Upper lobe of left lung (tissue), 6 donors: ENCODE results near the gene ACOX2. TPM values are rescaled to one million over a fixed set of nuclear protein-coding genes. Genes with fewer than 3 reads are reported as not detected.
"Not testable (repeated sequence)": the region's sequence is repeated elsewhere in the genome, so short reads cannot be mapped to it uniquely, and the experiment has no call there.

Experiments
- ATAC-seq, 2 donors: fragments of 200-7000 bp; cut with Tn5 transposase; one replicate each; pipeline ENCODE4 v1.9.1; 2022; ENCODE audit warnings: mild to moderate bottlenecking in 2 of 2, moderate library complexity in 2 of 2; ENCODE audit not compliant: low FRiP score in 2 of 2
- DNase-seq, 2 donors: peaks; one replicate each; pipeline ENCODE4 v3.0.0-alpha.2; 2019 to 2020
- H3K27ac ChIP-seq, 4 donors: fragments of 200-600 bp; sonication (generic); one replicate each; pipeline ENCODE4 v1.5.1; 2016 to 2019
- H3K27me3 ChIP-seq, 4 donors: fragments of 200-600 bp; sonication (generic); one replicate each; pipeline ENCODE4 v1.5.1; 2017 to 2019
- H3K36me3 ChIP-seq, 4 donors: fragments of 200-600 bp; sonication (generic); one replicate each; pipeline ENCODE4 v1.5.1; 2016 to 2019
- H3K4me1 ChIP-seq, 4 donors: fragments of 200-600 bp; sonication (generic); one replicate each; pipeline ENCODE4 v1.5.1; 2018 to 2019
- H3K4me3 ChIP-seq, 4 donors: fragments of 200-600 bp; sonication (generic); one replicate each; pipeline ENCODE4 v1.5.1; 2017 to 2019; ENCODE audit warnings: mild to moderate bottlenecking in 2 of 4, moderate library complexity in 1 of 4
- H3K9me3 ChIP-seq, 4 donors: fragments of 200-600 bp; sonication (generic); one replicate each; pipeline ENCODE4 v1.5.1; 2018 to 2019
- EP300 ChIP-seq, 4 donors: sonication (generic); formaldehyde crosslinking; IDR thresholded peaks; one replicate each; pipeline ENCODE4 v1.5.1; 2017; ENCODE audit warnings: antibody characterized with exemption in 4 of 4, control low read depth in 2 of 4
- POLR2A ChIP-seq, 4 donors: fragments of 450-650 bp; IDR thresholded peaks; one replicate each; pipeline ENCODE4 v1.5.1; 2016 to 2017; ENCODE audit warnings: antibody characterized with exemption in 4 of 4, mild to moderate bottlenecking in 2 of 4
- POLR2AphosphoS5 ChIP-seq, 2 donors: sonication (generic); formaldehyde crosslinking; IDR thresholded peaks; one replicate each; pipeline ENCODE4 v1.5.1; 2017; ENCODE audit warnings: antibody characterized with exemption in 2 of 2
- WGBS, 2 donors: methylation state at CpG; one replicate each; pipeline ENCODE4 v1.1.5; 2017 to 2018; 5-methylcytosine and 5-hydroxymethylcytosine counted together
- total RNA-seq, 6 donors: library from RNA; depleted of rRNA in 4 of 6; stranded (reverse); fragments of >200 nt in 4 of 6; gene quantifications; one replicate each; pipeline versions ENCODE4 v1.1.0 to v1.2.1, GENCODE V29; 2016 to 2021
- TF ChIP-seq, protein P1 (sequence below), 6 experiments: fragments of 450-650 bp in 4 of 6; fragments of 200-600 bp in 2 of 6; sonication (generic) in 2 of 6; IDR thresholded peaks; one replicate each; pipeline ENCODE4 v1.5.1; 2016 to 2019; ENCODE audit warnings: antibody characterized with exemption in 6 of 6
- donor health status: DM: no; HTN: no; CAD: no; lungs with moderate emphysema.
- donor health status: DM: no; HTN: yes; CAD: no; lungs with severe emphysema.

Gene ACOX2
- total RNA-seq, 6 donors from 2014 or later, result 5.2 to 32.5 (median 15.8) TPM

DNA sequence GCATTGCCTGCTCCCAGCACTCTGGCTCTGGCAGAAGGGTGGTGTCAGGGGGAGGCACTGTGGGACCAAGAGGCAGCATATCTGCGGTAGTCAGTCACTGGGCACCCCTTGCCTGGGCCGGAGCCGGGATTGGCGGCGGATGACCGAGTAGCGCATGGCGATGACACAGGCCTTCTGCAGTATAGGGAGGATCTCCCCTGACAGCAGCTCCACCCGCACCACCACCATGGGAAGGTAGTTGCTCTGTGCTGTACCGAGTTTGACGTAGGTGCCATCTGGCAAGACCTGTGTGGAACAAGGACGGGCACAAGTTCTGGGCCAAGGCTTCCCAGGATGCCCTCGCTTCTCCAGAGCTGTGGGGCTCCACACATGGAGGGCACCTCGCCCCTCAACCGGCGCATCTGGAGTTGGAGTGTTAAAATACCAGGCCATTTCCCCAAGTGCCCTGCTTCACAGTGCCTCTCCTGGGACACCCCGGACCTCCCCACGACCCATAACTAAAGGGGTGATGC is 6.6 kb downstream of the ACOX2 start:
- no peak overlapping the region for H3K27ac ChIP-seq
- DNase-seq, result peak in 1 of 2 donors; percentile 73
- no peaks in the 10 kb centered on the region for H3K27me3 ChIP-seq
- ATAC-seq, result no peak
- WGBS, 2 donors, result 89 to 93% methylated on average over 16 to 18 of the region's 18 CpGs
- no peaks in the 10 kb centered on the region for H3K9me3 ChIP-seq
- no peak for TF ChIP-seq POLR2AphosphoS5 (IDR thresholded peaks at IDR 0.05)
- TF ChIP-seq POLR2A (IDR thresholded peaks at IDR 0.05), result no peak
- no peak for TF ChIP-seq EP300 (IDR thresholded peaks at IDR 0.05)
- TF ChIP-seq, protein P1, sequence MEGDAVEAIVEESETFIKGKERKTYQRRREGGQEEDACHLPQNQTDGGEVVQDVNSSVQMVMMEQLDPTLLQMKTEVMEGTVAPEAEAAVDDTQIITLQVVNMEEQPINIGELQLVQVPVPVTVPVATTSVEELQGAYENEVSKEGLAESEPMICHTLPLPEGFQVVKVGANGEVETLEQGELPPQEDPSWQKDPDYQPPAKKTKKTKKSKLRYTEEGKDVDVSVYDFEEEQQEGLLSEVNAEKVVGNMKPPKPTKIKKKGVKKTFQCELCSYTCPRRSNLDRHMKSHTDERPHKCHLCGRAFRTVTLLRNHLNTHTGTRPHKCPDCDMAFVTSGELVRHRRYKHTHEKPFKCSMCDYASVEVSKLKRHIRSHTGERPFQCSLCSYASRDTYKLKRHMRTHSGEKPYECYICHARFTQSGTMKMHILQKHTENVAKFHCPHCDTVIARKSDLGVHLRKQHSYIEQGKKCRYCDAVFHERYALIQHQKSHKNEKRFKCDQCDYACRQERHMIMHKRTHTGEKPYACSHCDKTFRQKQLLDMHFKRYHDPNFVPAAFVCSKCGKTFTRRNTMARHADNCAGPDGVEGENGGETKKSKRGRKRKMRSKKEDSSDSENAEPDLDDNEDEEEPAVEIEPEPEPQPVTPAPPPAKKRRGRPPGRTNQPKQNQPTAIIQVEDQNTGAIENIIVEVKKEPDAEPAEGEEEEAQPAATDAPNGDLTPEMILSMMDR (IDR thresholded peaks at IDR 0.05), result no peak
- H3K4me1 ChIP-seq, result peaks cover 8 to 18% (median 9%) of the 10 kb centered on the region in 4 donors
- H3K36me3 ChIP-seq, result no peaks in the 10 kb centered on the region
- no peak overlapping the region for H3K4me3 ChIP-seq

- ATAC-seq, result no peak
Measured at GRCh38 chr3:58529516-58530353, 7.3 kb downstream of the ACOX2 start.

DNA sequence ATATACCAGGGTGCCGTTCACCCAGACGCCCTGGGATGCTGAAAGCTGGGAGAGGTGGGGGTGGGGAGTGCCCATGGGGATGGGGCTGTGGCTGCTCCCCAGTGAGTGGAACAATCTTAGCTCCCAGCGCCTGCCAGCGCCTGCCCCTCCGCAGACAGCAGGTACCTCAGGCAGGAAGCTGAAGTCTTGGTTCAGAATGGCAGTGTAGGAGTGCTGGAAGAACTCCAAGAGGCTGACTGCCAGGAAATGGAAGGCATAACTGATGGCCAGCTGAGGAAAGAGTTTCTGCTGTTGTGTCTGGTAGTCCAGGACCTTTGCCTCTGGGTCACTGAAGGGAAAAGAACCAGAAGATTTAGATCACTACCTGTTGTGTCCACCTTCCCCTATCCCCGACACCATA is 8.4 kb downstream of the ACOX2 start:
- 25 to 41% methylated on average over 3 to 6 of the region's 6 CpGs for WGBS, 2 donors
- no peak for TF ChIP-seq POLR2AphosphoS5 (IDR thresholded peaks at IDR 0.05)
- TF ChIP-seq, protein P1 (IDR thresholded peaks at IDR 0.05), result no peak
- no peak for TF ChIP-seq EP300 (IDR thresholded peaks at IDR 0.05)
- TF ChIP-seq POLR2A (IDR thresholded peaks at IDR 0.05), result no peak
- ATAC-seq, result no peak

More at GRCh38 chr3:58529516-58530353, 7.3 kb downstream of the ACOX2 start:
- 85 to 94% methylated on average over 10 to 13 of the region's 15 CpGs for WGBS, 2 donors
- Histone ChIP-seq H3K4me3 (no peak overlapping the region), H3K4me1 (peaks cover 8 to 18% (median 9%) of the 10 kb centered on the region in 4 donors), H3K27ac (no peak overlapping the region), H3K27me3 (no peaks in the 10 kb centered on the region), H3K9me3 (no peaks in the 10 kb centered on the region), H3K36me3 (no peaks in the 10 kb centered on the region)
- peak in 1 of 2 donors; percentile 52 for DNase-seq
- TF ChIP-seq, protein P1 (IDR thresholded peaks at IDR 0.05), result no peak
- TF ChIP-seq POLR2A (IDR thresholded peaks at IDR 0.05), result no peak
- TF ChIP-seq POLR2AphosphoS5 (IDR thresholded peaks at IDR 0.05), result no peak
- TF ChIP-seq EP300 (IDR thresholded peaks at IDR 0.05), result no peak

GRCh38 chr3:58527440-58527839 is 9.6 kb downstream of the ACOX2 start:
- not testable (repeated sequence) for H3K36me3 ChIP-seq, DNase-seq, H3K27me3 ChIP-seq, H3K9me3 ChIP-seq, H3K27ac ChIP-seq, ATAC-seq, H3K4me3 ChIP-seq
- H3K4me1 ChIP-seq, result peaks cover 6 to 12% (median 7%) of the 10 kb centered on the region in 4 donors
- WGBS, 2 donors, result 89 to 91% methylated on average over 3 of the region's 3 CpGs

More for the DNA sequence above, 8.4 kb downstream of the ACOX2 start:
- Histone ChIP-seq H3K9me3 (no peaks in the 10 kb centered on the region), H3K4me3 (no peak overlapping the region), H3K27ac (no peak overlapping the region), H3K27me3 (no peaks in the 10 kb centered on the region), H3K36me3 (peaks cover 0 to 7% (median 0%) of the 10 kb centered on the region in 4 donors), H3K4me1 (peaks cover 8 to 18% (median 9%) of the 10 kb centered on the region in 4 donors)
- peak in 1 of 2 donors; percentile 72 for DNase-seq

DNA sequence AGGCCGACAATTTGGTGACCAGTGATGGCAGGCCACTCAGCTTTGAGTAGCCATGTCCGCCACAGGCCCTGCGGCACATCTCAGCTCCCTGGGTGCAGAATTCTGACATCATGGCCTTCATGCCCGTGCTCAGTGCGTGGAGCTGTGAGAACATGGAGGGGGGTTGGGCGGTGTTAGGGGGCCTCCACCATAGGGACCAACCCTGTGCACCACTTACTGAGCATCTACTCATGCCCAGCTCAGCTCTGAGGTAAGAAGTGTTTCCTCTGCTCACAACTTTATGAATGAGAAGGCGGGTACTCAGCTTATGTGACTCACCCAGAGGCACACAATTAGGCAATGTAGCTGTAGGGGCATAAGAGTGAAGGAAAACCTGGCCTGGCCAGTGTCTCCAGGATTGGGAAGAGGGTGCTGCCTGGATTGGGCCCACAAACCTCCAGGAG is 10.5 kb downstream of the ACOX2 start:
- H3K4me1 ChIP-seq, result peaks cover 6 to 16% (median 9%) of the 10 kb centered on the region in 4 donors
- H3K27me3 ChIP-seq, result no peaks in the 10 kb centered on the region
- DNase-seq (peak in 1 of 2 donors; percentile 55), ATAC-seq (peak; percentile 52 to 57)
- no peak overlapping the region for H3K4me3 ChIP-seq
- no peak overlapping the region for H3K27ac ChIP-seq
- TF ChIP-seq POLR2AphosphoS5 (IDR thresholded peaks at IDR 0.05), result peak in 1 of 2 donors; percentile 31
- peak in 1 of 4 donors; percentile 52 for TF ChIP-seq EP300 (IDR thresholded peaks at IDR 0.05)
- no peak for TF ChIP-seq POLR2A (IDR thresholded peaks at IDR 0.05)
- TF ChIP-seq, protein P1 (IDR thresholded peaks at IDR 0.05), result no peak
- H3K36me3 ChIP-seq, result peaks cover 0 to 10% (median 0%) of the 10 kb centered on the region in 4 donors
- WGBS, 2 donors, result 75 to 81% methylated on average over 5 to 7 of the region's 7 CpGs
- no peaks in the 10 kb centered on the region for H3K9me3 ChIP-seq
